ENCODE data around the gene PSMD14. TPM values are rescaled to one million over a fixed set of nuclear protein-coding genes. Genes with fewer than 3 reads are reported as not detected.

PSMD14 gene
- total RNA-seq, 2 experiments from 2014 or later = 17.1 to 22.1 TPM

DNA sequence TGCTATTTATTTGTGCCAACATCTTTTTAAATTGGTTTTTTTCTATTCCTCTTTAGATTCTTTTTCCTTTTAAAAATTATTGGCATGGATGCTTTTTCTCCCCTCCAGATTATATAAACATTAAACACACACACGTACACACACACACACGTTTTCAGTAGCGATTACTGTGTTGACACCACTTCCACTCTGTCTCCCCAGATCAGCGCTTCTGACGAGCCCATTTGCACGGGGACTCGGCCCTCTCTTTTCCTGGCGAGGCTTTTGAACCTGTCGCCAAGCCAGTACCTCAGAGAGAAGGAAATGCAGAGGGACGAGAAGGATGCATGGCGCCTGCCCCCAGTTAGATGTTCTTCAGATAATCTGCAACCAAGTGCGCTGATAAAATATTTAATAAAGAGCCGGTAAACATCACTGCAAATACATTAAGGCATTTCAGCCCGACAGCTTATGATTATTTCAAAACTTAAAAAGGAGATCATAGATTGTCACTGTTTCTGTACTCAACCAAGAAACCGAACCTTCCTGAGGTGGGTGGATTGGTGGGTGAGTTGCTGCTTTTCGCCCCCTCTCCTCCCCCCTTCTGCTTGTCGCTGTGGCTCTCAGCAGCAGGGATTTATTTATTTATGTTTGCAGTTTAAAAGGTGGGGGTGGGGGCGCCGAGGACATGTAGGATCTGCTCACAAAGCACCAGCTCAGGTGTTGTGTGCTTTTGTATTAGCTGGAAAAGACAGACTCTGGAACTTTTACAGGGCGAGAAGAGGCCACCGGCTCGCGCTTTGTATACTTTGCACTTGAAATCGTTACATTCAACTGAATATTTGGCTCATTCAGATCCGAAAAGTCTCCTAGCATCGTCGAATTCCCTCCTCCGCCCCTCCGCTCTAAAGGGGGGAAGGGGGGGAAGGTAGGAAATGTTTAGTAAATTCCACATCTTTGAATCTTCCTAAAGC lies 107.1 kb downstream of the PSMD14 start:
- Histone ChIP-seq H3K9me3 (ENCODE audit: control insufficient read depth in 1 of 2, insufficient read depth in 1 of 2, low read length in 2 of 2) (peaks cover 0 to 17% of the 10 kb centered on the region in 2 experiments), H3K4me1 (ENCODE audit: insufficient read depth, low read length) (peaks cover 48% of the 10 kb centered on the region), H3K27me3 (ENCODE audit: control insufficient read depth in 1 of 2, insufficient read depth in 2 of 2, low read length in 2 of 2) (peaks cover 54 to 66% of the 10 kb centered on the region in 2 experiments), H3K27ac (ENCODE audit: low read depth in 1 of 2, low read length in 2 of 2) (no peak overlapping the region), H3K36me3 (ENCODE audit: insufficient read depth, low read length) (no peaks in the 10 kb centered on the region), H3K4me3 (ENCODE audit: low read length) (peak overlapping the region; percentile 27)
- TF ChIP-seq, protein P1, sequence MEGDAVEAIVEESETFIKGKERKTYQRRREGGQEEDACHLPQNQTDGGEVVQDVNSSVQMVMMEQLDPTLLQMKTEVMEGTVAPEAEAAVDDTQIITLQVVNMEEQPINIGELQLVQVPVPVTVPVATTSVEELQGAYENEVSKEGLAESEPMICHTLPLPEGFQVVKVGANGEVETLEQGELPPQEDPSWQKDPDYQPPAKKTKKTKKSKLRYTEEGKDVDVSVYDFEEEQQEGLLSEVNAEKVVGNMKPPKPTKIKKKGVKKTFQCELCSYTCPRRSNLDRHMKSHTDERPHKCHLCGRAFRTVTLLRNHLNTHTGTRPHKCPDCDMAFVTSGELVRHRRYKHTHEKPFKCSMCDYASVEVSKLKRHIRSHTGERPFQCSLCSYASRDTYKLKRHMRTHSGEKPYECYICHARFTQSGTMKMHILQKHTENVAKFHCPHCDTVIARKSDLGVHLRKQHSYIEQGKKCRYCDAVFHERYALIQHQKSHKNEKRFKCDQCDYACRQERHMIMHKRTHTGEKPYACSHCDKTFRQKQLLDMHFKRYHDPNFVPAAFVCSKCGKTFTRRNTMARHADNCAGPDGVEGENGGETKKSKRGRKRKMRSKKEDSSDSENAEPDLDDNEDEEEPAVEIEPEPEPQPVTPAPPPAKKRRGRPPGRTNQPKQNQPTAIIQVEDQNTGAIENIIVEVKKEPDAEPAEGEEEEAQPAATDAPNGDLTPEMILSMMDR (IDR thresholded peaks at IDR 0.05) = no peak
- no peak overlapping the region for H3K27ac Mint-ChIP-seq
- ChIA-PET POLR2A (interaction anchor here (1.5 kb wide), 1 partner anchor 10 kb away, joined by 6 read pairs; no protein-coding TSS in a partner anchor), CTCF (interaction anchor here (0.6 kb wide), 1 partner anchor 105 kb away, joined by 4 read pairs; no protein-coding TSS in a partner anchor)
- DNase-seq = peak in 3 of 14 experiments; percentile 13 to 26 (median 26)
- H3K9me3 Mint-ChIP-seq = no peaks in the 10 kb centered on the region
- peaks cover 7% of the 10 kb centered on the region for H3K36me3 Mint-ChIP-seq (ENCODE audit: low read depth)
- ATAC-seq (ENCODE audit: poor library complexity) = peak; percentile 41
- H3K27me3 Mint-ChIP-seq = peaks cover 68% of the 10 kb centered on the region
- peaks cover 52% of the 10 kb centered on the region for H3K4me1 Mint-ChIP-seq (ENCODE audit: low read depth)
- intact Hi-C loops (cut with DNase I, micrococcal nuclease) = loop anchor here in 1 of 2 experiments (5.0 kb wide), 1 partner anchor 278 kb away; no protein-coding TSS in a partner anchor
- H3K4me3 Mint-ChIP-seq = peak overlapping the region; percentile 71

DNA sequence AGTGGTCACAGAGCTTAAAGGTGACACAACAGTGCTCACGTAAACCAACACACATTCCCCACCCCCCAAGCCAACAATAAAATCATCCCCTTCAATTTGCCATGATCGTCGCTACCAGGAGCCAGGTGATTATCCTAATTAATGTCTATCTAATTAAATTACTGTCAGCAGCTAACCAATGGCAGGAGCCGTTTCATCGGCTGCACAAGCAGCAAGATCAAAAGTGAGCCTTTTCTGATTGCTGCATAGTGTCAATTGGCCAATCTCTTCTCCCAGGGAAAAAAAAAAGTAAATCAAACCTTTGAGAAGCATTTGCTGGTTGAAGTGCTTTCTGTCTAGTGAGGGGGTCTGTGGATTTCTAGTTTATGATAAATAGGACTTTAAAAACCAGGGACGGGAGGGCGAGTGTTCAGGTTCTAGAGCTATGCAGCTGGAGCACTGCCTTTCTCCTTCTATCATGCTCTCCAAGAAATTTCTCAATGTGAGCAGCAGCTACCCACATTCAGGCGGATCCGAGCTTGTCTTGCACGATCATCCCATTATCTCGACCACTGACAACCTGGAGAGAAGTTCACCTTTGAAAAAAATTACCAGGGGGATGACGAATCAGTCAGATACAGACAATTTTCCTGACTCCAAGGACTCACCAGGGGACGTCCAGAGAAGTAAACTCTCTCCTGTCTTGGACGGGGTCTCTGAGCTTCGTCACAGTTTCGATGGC lies 107.9 kb downstream of the PSMD14 start, which contains the start of gene TBR1:
TBR1 (plus strand) TSS at position 311 of the 721 bp plus-strand sequence; CDS start at position 425, 114 bp downstream.
- Histone ChIP-seq H3K4me1 (ENCODE audit: insufficient read depth, low read length) (peaks cover 48% of the 10 kb centered on the region), H3K9me3 (ENCODE audit: control insufficient read depth in 1 of 2, insufficient read depth in 1 of 2, low read length in 2 of 2) (peaks cover 0 to 20% of the 10 kb centered on the region in 2 experiments), H3K36me3 (ENCODE audit: insufficient read depth, low read length) (no peaks in the 10 kb centered on the region), H3K27ac (ENCODE audit: low read depth in 1 of 2, low read length in 2 of 2) (no peak within 1 kb of the TSS), H3K27me3 (ENCODE audit: control insufficient read depth in 1 of 2, insufficient read depth in 2 of 2, low read length in 2 of 2) (peaks cover 62 to 75% of the 10 kb centered on the region in 2 experiments), H3K4me3 (ENCODE audit: low read length) (peak within 1 kb of the TSS; percentile 27)
- H3K36me3 Mint-ChIP-seq (ENCODE audit: low read depth) = peaks cover 6% of the 10 kb centered on the region
- ChIA-PET POLR2A (interaction anchor here (1.5 kb wide), 1 partner anchor 9 kb away, joined by 6 read pairs; no protein-coding TSS in a partner anchor), CTCF (interaction anchor here (0.6 kb wide), 1 partner anchor 104 kb away, joined by 4 read pairs; no protein-coding TSS in a partner anchor)
- peaks cover 76% of the 10 kb centered on the region for H3K27me3 Mint-ChIP-seq
- H3K4me3 Mint-ChIP-seq = peak within 1 kb of the TSS; percentile 71
- intact Hi-C loops (cut with DNase I, micrococcal nuclease) = loop anchor here in 1 of 2 experiments (5.0 kb wide), 1 partner anchor 279 kb away; no protein-coding TSS in a partner anchor
- H3K9me3 Mint-ChIP-seq = no peaks in the 10 kb centered on the region
- H3K4me1 Mint-ChIP-seq (ENCODE audit: low read depth) = peaks cover 52% of the 10 kb centered on the region
- ATAC-seq (ENCODE audit: poor library complexity) (no peak), DNase-seq (peak in 4 of 14 experiments; percentile 6 to 36 (median 17))
- TF ChIP-seq, protein P1 (IDR thresholded peaks at IDR 0.05) = no peak
- no peak within 1 kb of the TSS for H3K27ac Mint-ChIP-seq

Data from CD4-positive, alpha-beta T cell (primary cell).